ENCODE results near the gene TBX2.

- TF ChIP-seq CTCF (IDR thresholded peaks at IDR 0.05) (no peak), POLR2A (IDR thresholded peaks at IDR 0.05) (no peak), EP300 (IDR thresholded peaks at IDR 0.05) (no peak)
Observed at GRCh38 chr17:61362396-61362795, 37.2 kb upstream of the TBX2 start.

Measured in suprapubic skin (tissue), 3 donors.